Activated CD4-positive, alpha-beta T cell treated with anti-CD3 and anti-CD28 coated beads, Interleukin-2, amount 50 U/mL, for 1 hour (primary cell): ENCODE data around the gene NME7.
"Not testable (repeated sequence)": the region's sequence is repeated elsewhere in the genome, so short reads cannot be mapped to it uniquely, and the experiment has no call there.

Experiments used
- DNase-seq: peaks from one replicate; pipeline ENCODE4 v3.0.0-alpha.2; 2020

The NME7 gene, protein sequence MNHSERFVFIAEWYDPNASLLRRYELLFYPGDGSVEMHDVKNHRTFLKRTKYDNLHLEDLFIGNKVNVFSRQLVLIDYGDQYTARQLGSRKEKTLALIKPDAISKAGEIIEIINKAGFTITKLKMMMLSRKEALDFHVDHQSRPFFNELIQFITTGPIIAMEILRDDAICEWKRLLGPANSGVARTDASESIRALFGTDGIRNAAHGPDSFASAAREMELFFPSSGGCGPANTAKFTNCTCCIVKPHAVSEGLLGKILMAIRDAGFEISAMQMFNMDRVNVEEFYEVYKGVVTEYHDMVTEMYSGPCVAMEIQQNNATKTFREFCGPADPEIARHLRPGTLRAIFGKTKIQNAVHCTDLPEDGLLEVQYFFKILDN

DNA sequence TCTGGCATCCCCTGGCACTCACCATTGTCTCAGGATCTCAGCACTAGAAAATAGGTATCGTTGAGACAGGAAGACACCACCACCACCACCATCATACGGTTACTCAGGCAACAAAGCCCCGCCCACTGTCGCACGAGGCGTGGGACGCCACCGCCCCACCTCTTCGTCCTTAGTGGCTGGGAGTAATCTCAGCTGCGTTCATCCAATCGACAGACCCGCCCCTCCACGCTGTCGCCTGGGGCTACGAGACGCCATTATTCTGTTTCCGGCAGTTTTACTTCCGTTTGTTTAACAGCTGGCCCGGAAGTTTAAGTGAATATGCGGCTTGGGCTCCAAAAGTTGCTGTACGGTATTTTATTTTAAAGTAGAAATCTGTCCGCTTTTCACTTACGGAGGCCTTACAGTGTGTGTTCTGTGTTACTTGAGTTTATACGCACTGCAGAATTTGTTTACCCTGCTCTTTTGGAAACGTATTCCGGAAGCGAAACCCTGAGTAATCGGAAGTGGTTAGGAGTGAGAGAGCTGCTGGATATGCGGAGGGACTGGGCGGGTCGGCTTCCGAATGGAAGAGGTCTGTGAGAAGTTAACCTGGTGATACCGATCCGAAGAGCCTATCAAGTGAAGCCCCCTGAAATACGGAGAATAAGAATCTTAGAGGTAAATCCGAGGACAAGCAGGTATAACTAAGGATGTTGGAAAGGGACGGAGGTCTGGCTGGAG lies at the start of gene NME7, which contains the start of gene BLZF1:
NME7 (minus strand) TSS at position 112 of the 720 bp plus-strand sequence; CDS start at position 25, 87 bp downstream.
BLZF1 (plus strand) TSS at position 510 of the 720 bp plus-strand sequence. CDS start 1,328 bp downstream, outside the sequence.
- peak; percentile 98 for DNase-seq

DNA sequence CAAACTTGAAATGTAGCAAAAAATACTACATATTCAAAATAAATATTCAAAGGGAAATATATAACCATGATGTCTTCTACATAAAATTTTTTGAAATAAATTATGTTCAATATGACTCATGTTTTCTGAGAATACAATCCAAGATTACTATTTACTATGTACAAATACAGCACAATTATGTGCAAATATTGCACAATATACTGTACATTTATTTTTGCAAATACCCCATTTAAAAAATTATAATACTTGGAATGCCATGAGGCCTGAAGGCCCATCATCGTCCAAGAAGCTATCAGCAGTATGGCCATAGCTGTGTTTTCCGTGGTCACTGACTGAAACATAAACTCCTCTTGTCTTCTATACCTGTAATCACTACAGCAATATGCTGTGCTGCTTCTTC lies 47.4 kb upstream of the NME7 start:
- DNase-seq: no peak

DNA sequence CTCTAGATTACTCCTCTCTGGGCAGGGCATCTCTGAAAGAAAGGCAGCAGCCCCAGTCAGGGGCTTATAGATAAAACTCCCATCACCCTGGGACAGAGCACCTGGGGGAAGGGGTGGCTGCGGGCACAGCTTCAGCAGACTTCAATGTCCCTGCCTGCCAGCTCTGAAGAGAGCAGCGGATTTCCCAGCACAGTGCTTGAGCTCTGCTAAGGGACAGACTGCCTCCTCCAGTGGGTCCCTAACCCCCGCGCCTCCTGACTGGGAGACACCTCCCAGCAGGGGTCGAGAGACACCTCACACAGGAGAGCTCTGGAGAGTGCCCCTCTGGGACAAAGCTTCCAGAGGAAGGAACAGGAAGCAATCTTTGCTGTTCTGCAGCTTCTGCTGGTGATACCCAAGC lies 40.7 kb upstream of the NME7 start:
- not testable (repeated sequence) for DNase-seq

DNA sequence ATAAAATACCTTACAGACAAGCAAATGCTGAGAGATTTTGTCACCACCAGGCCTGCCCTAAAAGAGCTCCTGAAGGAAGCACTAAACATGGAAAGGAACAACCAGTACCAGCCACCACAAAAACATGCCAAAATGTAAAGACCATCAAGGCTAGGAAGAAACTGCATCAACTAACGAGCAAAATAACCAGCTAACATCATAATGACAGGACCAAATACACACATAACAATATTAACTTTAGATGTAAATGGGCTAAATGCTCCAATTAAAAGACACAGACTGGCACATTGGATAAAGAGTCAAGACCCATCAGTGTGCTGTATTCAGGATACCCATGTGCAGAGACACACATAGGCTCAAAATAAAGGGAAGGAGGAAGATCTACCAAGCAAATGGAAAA lies 35.0 kb upstream of the NME7 start:
- DNase-seq: not testable (repeated sequence)

DNA sequence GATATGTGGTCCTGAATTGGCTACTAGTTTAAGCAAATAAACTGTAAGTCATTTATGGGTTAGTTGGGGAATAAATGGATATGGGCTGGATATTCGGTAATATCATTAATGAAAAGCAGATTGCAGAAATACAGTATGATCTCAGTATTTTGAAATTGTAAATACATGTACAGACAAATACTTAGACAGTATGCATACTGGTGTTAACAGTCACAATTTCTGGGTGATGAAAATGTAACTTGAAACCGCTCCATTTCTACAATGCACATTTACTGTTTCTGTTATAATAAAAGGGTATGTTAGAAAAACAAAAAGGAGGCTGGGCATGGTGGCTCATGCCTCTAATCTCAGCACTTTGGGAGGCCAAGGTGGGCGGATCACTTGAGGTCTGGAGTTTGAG lies 28.4 kb upstream of the NME7 start:
- no peak for DNase-seq

- DNase-seq: no peak
These were observed 24.8 kb upstream of the NME7 start for GRCh38 chr1:169392406-169392805.

DNA sequence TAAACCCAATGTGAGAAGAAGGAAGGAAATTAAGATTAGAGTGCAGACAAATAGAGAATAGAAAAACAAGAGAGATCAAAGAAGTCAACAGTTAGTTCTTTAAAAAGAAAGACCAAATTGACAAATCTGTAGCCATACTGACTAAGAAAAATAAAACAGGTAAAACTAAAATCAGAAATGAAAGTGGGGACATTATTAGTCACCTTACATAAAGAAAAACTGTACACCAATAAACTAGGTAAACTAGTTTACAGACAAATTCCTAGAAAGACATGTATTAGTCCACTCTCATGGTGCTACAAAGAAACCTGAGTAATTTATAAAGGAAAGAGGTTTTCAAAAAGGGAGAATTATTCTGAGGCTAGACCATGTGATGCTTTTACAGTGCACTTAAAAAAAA lies 22.7 kb upstream of the NME7 start:
- DNase-seq: no peak

- DNase-seq: no peak
These were observed 19.8 kb upstream of the NME7 start for GRCh38 chr1:169387399-169387798.

DNA sequence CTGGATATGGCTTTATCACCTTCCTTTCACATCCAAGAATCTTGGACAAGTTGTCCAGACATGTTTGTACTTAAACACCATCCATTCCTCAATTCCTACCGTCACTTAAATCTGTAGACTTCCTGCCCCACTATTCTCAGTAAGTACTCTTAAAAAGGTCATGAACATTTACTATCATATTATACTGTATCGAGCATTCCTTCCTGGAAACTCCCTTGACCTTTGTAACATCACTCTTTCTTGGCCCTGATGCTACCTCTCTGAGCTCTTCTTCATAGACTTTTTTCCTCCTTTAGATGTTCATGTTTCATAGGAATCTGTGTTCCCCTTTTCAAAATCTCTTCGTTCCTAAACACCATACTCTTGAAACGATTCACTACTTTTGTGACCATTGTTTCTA lies 15.9 kb upstream of the NME7 start:
- DNase-seq: no peak

DNA sequence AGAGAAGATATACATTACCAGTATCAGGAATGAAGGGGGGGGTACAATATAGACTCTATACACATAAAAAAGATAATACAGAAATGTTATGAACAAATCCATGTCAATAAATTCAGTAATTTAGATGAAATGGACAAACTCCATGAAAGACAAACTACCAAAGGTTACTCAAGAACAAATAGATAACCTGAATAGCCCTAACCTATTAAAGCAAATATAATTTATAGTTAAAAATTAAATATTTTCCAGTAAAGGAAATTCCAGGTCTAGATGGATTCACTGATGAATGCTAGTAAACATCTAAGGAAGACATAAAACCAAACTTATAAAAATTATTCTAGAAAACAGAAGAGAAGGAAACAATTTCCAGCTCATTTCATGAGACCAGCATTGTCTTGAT lies 13.6 kb upstream of the NME7 start:
- DNase-seq: no peak

DNA sequence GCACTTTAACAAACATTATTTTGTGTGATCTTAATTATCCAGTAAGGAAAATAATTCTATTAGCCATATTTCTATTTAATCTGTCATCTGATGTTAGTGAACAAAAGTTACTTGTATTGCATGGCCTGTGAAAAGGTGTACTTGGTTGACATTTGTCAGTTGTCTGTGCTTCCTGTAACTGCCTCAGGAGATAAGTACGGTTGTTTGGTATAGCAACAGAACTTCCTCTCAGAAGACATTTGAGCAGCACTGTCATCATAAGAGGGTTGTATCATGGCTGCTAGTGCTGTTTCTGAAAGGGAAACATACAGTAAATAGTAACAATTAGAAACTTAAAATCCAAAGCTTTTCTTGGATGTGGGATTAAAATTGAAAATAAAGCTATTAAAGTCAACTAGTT lies 3.8 kb upstream of the NME7 start:
- DNase-seq: no peak

DNA sequence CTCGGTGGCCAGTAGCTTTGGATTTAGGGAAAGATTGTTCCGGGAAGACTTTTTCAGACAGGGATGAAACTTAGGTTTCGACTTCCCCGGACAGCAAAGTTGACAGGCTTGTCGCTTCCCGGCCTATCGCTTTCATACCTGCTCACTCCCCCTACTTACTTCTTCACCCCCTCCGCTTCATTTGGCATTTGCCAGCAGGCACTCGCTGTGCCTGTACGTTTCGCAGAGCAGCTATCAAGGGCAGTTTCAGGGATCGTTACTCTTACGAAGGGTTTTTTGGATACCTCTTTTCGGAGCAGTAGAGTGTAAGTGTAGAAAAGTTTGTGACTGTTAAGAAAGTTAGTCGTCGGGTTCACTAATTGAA lies 791 bp upstream of the NME7 start:
- DNase-seq: peak; percentile 14

DNA sequence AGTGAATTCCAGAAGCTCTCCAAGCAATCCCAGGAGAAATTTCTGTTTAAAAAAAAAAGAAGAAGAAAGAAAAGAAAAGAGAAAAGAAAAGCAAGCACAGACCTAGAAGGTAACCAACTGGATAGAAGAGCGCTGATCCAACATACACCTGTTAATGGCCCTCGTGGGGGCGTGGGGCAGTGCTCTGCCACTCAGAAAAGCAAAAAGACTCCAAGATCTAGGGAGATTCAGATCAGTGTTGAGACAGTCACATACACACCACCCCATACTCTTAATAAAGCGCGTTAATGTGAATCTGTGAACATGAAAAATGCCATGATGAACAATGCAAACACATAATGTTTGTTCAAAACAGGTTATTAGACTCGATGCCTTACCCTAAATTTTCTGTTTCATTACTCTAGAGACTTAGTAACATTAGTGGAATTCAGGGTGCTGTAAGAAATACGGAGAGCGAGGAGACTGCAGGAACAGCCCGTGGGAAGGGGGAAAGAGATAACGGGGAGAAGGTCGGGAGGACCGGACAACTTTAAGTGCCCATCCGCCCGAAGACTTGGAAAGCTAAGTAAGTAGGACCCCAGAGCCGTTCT lies 406 bp downstream of the NME7 start:
- no peak for DNase-seq

DNA sequence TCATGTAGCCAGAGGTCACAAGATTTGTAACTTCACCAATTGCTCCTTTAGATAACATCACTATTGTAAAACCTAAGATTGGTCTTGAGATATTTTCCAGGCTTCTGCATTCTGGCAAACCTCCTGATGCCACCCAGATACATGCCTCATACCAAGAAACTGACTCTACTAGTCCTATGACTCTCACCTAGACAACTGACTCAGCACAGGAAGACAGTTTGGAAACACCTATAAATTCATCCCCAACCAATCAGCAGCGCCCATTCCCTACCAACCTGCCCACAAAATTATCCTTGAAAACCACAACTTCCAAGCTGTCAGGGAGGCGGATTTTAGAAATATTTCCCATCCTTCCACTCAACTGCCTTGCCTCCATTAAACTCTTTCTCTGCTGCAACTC lies 2.6 kb downstream of the NME7 start:
- DNase-seq: no peak

- no peak for DNase-seq
These were observed 4.4 kb downstream of the NME7 start for GRCh38 chr1:169363046-169363730.

GRCh38 chr1:169361281-169361680 lies 6.3 kb downstream of the NME7 start:
- no peak for DNase-seq

GRCh38 chr1:169360415-169360814 lies 7.2 kb downstream of the NME7 start:
- DNase-seq: no peak

DNA sequence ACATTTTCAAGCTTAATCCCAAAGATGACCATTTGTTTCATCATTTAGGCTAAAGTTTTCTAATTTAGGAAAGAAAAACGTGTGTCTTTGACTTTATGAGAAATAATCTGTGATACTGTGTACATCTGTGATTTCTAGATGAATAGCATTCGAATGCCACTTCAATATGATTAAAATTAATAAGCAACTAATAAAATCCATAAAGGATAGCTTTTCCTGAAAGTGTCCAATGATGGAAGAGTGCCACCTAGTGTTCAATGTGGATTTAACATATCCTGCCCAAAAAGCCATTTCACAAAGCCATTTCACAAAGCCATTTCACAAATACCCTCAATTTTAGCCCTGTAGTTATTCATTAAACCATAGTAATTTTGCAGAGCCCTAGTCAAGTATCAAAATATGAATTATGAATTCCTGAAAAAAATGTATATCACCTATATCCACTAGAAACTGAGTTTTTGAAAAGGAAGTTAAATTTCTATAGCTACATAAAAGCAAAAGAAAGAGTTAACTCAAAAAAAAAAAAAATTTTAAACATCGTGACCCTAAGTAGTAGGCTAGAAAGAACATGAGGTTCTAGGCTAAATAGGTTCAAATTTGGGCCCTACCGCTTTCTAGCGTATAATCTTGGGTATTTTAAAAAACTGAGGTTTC lies 19.1 kb downstream of the NME7 start:
- no peak for DNase-seq

GRCh38 chr1:169347688-169348382 lies 19.8 kb downstream of the NME7 start:
- no peak for DNase-seq

- no peak for DNase-seq
These were observed 21.5 kb downstream of the NME7 start for GRCh38 chr1:169346036-169346589.

- DNase-seq: no peak
These were observed 22.1 kb downstream of the NME7 start for GRCh38 chr1:169345511-169345910.

DNA sequence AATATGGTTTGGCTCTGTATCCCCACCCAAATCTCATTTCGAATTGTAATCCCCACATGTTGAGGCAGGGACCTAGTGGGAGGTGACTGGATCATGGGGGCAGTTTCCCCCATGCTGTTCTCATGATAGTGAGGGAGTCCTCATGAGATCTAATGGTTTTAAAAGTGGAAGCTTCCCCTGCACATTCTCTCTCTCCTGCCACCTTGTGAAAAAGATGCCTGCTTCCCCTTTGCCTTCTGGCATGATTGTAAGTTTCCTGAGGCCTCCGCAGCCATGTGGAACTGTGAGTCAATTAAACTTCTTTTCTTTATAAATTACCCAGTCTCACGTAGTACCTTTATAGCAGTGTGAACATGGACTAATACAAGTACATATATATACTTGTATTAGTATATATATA lies 25.5 kb downstream of the NME7 start:
- DNase-seq: not testable (repeated sequence)
